G401 (cell line): ENCODE data around the gene MMP27. TPM values are rescaled to one million over a fixed set of nuclear protein-coding genes. Genes with fewer than 3 reads are reported as not detected.
"Not testable (repeated sequence)": the region's sequence is repeated elsewhere in the genome, so short reads cannot be mapped to it uniquely, and the experiment has no call there.

Experiments used
- DNase-seq: peaks from one replicate; pipeline ENCODE4 v3.0.0-alpha.2; 2015; ENCODE audit warnings: low spot score
- in situ Hi-C: cut with HindIII; loops from 2 replicates; pipeline ENCODE4 v1.10.0; 2016; ENCODE audit warnings: low sequenced_read_pairs, mixed read lengths
- total RNA-seq: library from RNA; depleted of rRNA; stranded (reverse); fragments of >200 nt; shearing (Covaris generic); gene quantifications from 2 replicates; pipeline ENCODE4 v1.2.3, GENCODE V29; 2014; rRNA removed

Gene MMP27
- not detected in 2 replicates for total RNA-seq

GRCh38 chr11:102705626-102706025 lies at the start of gene MMP27:
TSS of gene MMP27 (minus strand) at chr11:102705769. CDS start at chr11:102705714, 55 bp downstream.
- DNase-seq = no peak
- in situ Hi-C loops = no loop called here

GRCh38 chr11:102753267-102753666 lies 47.7 kb upstream of the MMP27 start:
- DNase-seq = no peak
- in situ Hi-C loops = no loop called here

GRCh38 chr11:102751673-102752072 lies 46.1 kb upstream of the MMP27 start:
- DNase-seq = no peak
- in situ Hi-C loops = no loop called here

GRCh38 chr11:102749101-102749722 lies 43.6 kb upstream of the MMP27 start:
- in situ Hi-C loops = no loop called here

GRCh38 chr11:102746746-102747578 lies 41.4 kb upstream of the MMP27 start:
- in situ Hi-C loops, DNase-seq: not testable (repeated sequence)

More at GRCh38 chr11:102749101-102749722, 43.6 kb upstream of the MMP27 start:
- DNase-seq = no peak

GRCh38 chr11:102734650-102735049 lies 29.1 kb upstream of the MMP27 start:
- in situ Hi-C loops = no loop called here
- no peak for DNase-seq

GRCh38 chr11:102733232-102733875 lies 27.8 kb upstream of the MMP27 start:
- in situ Hi-C loops = no loop called here
- DNase-seq = peak; percentile 15

- in situ Hi-C loops = not testable (repeated sequence)
These were observed 25.4 kb upstream of the MMP27 start for GRCh38 chr11:102730944-102731343.

GRCh38 chr11:102729849-102730815 lies 24.6 kb upstream of the MMP27 start:
- DNase-seq = no peak
- in situ Hi-C loops = no loop called here

More at GRCh38 chr11:102730944-102731343, 25.4 kb upstream of the MMP27 start:
- DNase-seq = not testable (repeated sequence)

GRCh38 chr11:102727890-102728289 lies 22.3 kb upstream of the MMP27 start:
- DNase-seq = no peak
- in situ Hi-C loops = no loop called here

- in situ Hi-C loops = no loop called here
- no peak for DNase-seq
These were observed 19.4 kb upstream of the MMP27 start, which contains the start of gene MMP8 for GRCh38 chr11:102724904-102725500. TSS of gene MMP8 (minus strand) at chr11:102724954. CDS start at chr11:102724855, 99 bp downstream.

GRCh38 chr11:102722821-102723220 lies 17.3 kb upstream of the MMP27 start:
- in situ Hi-C loops = no loop called here
- DNase-seq = no peak

GRCh38 chr11:102719620-102720277 lies 14.2 kb upstream of the MMP27 start:
- no peak for DNase-seq
- in situ Hi-C loops = no loop called here

GRCh38 chr11:102717280-102717679 lies 11.7 kb upstream of the MMP27 start:
- no peak for DNase-seq
- in situ Hi-C loops = no loop called here

- no peak for DNase-seq
- in situ Hi-C loops = no loop called here
These were observed 11.0 kb upstream of the MMP27 start for GRCh38 chr11:102716527-102716926.

GRCh38 chr11:102712137-102712536 lies 6.6 kb upstream of the MMP27 start:
- in situ Hi-C loops = loop anchor here (5.0 kb wide), 1 partner anchor 70 kb away; the partner anchor contains the start of gene MMP10
- no peak for DNase-seq

GRCh38 chr11:102709201-102709945 lies 3.8 kb upstream of the MMP27 start:
- DNase-seq = no peak
- in situ Hi-C loops = no loop called here
